AG09319 (cell line): Measurements from ENCODE around the gene ARMCX1.
"Not testable (repeated sequence)": the region's sequence is repeated elsewhere in the genome, so short reads cannot be mapped to it uniquely, and the experiment has no call there.

Source experiments
- DNase-seq: peaks from one replicate; pipeline ENCODE4 v3.0.0-alpha.2; 2010; ENCODE audit warnings: low read depth; ENCODE audit errors: extremely low read depth
- TF ChIP-seq, protein P1 (sequence below): IDR thresholded peaks from 2 replicates; pipeline ENCODE4 v1.5.1; 2011; ENCODE audit warnings: low read depth, mild to moderate bottlenecking, inconsistent platforms, low read length, moderate library complexity

ARMCX1 gene

GRCh38 chrX:101552714-101553113 lies 2.4 kb downstream of the ARMCX1 start:
- DNase-seq, result no peak
- TF ChIP-seq, protein P1, sequence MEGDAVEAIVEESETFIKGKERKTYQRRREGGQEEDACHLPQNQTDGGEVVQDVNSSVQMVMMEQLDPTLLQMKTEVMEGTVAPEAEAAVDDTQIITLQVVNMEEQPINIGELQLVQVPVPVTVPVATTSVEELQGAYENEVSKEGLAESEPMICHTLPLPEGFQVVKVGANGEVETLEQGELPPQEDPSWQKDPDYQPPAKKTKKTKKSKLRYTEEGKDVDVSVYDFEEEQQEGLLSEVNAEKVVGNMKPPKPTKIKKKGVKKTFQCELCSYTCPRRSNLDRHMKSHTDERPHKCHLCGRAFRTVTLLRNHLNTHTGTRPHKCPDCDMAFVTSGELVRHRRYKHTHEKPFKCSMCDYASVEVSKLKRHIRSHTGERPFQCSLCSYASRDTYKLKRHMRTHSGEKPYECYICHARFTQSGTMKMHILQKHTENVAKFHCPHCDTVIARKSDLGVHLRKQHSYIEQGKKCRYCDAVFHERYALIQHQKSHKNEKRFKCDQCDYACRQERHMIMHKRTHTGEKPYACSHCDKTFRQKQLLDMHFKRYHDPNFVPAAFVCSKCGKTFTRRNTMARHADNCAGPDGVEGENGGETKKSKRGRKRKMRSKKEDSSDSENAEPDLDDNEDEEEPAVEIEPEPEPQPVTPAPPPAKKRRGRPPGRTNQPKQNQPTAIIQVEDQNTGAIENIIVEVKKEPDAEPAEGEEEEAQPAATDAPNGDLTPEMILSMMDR, result no peak

- TF ChIP-seq, protein P1, result no peak
- no peak for DNase-seq
These were observed 14.3 kb downstream of the ARMCX1 start for GRCh38 chrX:101564651-101565050.

DNA sequence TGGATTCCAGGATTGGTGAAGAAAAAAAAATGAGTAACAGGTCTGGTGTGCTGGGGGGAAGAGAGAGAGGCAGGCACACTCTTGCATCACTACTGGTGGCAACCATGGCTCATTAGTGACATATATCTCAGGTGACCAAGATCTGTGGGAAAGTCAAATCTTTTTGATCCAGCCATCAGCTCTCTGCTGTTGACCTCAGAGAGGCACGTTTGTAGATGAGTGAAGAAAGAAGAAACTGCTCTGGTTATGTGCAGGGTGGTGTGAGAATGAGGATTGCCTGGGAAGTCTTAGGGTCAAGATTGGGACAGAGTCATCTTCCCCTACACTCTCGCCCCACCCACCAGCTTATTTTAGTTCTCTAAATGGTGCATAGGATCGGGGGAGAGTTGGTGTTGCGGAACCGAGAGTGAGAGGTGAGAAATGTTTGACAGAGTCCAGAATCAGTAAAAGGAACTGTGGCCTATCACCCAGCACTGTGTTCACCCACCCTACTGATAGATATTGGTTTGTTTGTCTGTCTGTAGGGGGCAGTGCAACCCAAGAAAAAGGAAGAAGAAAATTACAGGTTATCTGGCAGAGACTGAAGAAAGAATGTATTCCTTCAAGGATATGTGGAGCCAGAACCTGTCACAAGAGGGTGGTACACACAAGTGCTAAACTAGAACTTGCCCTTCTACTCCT lies 45.5 kb downstream of the ARMCX1 start:
- TF ChIP-seq, protein P1, result peak; percentile 56
- no peak for DNase-seq

DNA sequence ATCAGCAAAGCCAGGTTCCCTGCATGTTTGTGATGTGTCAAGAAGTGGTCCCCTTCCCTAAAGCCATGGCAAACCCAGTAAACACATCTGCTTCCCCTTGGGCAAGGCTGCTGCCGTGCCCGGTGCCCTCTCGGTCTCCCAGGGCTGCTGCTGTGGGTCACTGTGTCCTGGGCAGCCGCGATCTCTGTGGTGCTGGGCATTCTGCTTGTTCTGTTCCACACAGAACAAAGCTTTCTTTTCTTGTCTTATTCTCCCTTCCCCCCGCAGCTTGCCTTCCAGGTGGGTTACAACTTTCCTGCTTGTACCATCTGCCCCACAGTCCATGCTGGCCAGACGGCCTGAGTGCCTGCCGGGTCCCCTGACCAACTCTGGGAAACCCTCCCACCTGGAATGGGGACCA lies 49.2 kb downstream of the ARMCX1 start:
- DNase-seq, result not testable (repeated sequence)

DNA sequence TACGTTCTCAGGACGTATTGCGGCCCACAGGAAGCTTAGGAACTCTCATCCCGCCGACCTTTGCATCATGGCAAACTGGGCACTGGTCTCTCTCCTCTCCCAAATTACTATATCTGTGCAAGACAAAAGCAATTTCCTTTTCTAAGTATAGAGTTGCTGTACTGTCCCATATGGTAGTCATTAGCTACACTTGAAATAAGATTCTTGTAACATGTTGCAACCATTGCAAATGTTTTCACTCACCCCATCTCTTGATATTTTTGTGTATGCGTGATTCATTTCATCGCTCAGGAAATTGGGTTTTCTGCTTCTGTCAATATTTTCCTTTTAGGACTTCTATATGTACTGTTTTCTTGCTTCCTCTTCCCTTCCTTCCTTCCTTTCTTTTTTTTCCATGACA lies 51.7 kb downstream of the ARMCX1 start:
- no peak for DNase-seq
- TF ChIP-seq, protein P1, result no peak
